Upper lobe of right lung (tissue), 1 donor: ENCODE measurements around the gene RHOG. TPM values are rescaled to one million over a fixed set of nuclear protein-coding genes. Genes with fewer than 3 reads are reported as not detected.

Source experiments
- ATAC-seq: fragments of 200-7000 bp; cut with Tn5 transposase; one replicate; pipeline ENCODE4 v1.9.1; 2020; ENCODE audit warnings: mild to moderate bottlenecking, moderate library complexity
- DNase-seq: peaks from one replicate; pipeline ENCODE4 v3.0.0-alpha.2; 2020
- H3K27ac ChIP-seq: fragments of 200-600 bp; one replicate; pipeline ENCODE4 v1.8.0; 2022
- H3K27me3 ChIP-seq: fragments of 200-600 bp; one replicate; pipeline ENCODE4 v1.8.0; 2022; ENCODE audit warnings: mild to moderate bottlenecking
- H3K36me3 ChIP-seq: fragments of 200-600 bp; one replicate; pipeline ENCODE4 v1.8.0; 2022
- H3K4me1 ChIP-seq: fragments of 200-600 bp; one replicate; pipeline ENCODE4 v1.8.0; 2022
- H3K4me3 ChIP-seq: fragments of 200-600 bp; one replicate; pipeline ENCODE4 v1.8.0; 2022; ENCODE audit warnings: mild to moderate bottlenecking
- H3K9me3 ChIP-seq: fragments of 200-600 bp; one replicate; pipeline ENCODE4 v1.8.0; 2022
- intact Hi-C: fragments of 100-400 bp; cut with DNase I; formaldehyde crosslinking; loops from one replicate; pipeline ENCODE4 v1.11.0; 2022
- total RNA-seq: library from RNA; stranded (reverse); fragmentation: NEBNext Ultra II Directional; extraction: Animal tissue kit (Norgen Biotek cat#: 25700); gene quantifications from one replicate; pipeline ENCODE4 v1.2.1, GENCODE V29; 2021
- TF ChIP-seq, protein P1 (sequence below): fragments of 200-600 bp; IDR thresholded peaks from one replicate; pipeline ENCODE4 v1.8.0; 2022; ENCODE audit warnings: antibody characterized with exemption
- donor health status: DM: no; HTN: yes; CAD: no; lungs with severe emphysema.

Gene RHOG
- total RNA-seq, 1 donor from 2014 or later = 65.6 TPM

DNA sequence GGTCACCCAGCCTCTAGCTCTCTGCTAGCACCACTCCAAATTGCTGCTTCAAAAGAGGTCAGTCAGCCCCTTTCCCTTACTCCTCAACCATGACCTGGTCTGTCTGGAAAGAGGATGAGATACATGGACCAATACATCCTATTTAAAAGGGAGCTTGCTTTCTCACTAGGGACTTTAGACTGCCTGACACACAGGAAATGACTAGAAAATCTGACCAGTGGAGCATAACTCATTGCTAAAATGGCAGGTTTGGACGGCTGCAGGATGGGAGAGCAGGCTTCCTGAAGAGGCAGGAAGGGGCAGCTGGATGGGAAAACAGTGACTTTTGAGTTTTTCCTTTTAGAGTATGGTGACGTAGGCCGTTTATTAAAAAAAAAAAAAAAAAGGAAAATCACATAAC lies 40.0 kb upstream of the RHOG start:
- TF ChIP-seq, protein P1, sequence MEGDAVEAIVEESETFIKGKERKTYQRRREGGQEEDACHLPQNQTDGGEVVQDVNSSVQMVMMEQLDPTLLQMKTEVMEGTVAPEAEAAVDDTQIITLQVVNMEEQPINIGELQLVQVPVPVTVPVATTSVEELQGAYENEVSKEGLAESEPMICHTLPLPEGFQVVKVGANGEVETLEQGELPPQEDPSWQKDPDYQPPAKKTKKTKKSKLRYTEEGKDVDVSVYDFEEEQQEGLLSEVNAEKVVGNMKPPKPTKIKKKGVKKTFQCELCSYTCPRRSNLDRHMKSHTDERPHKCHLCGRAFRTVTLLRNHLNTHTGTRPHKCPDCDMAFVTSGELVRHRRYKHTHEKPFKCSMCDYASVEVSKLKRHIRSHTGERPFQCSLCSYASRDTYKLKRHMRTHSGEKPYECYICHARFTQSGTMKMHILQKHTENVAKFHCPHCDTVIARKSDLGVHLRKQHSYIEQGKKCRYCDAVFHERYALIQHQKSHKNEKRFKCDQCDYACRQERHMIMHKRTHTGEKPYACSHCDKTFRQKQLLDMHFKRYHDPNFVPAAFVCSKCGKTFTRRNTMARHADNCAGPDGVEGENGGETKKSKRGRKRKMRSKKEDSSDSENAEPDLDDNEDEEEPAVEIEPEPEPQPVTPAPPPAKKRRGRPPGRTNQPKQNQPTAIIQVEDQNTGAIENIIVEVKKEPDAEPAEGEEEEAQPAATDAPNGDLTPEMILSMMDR = no peak
- H3K9me3 ChIP-seq = no peaks in the 10 kb centered on the region
- no peak for ATAC-seq
- no peaks in the 10 kb centered on the region for H3K27me3 ChIP-seq
- H3K4me3 ChIP-seq = no peak overlapping the region
- intact Hi-C loops = no loop called here
- peaks cover 31% of the 10 kb centered on the region for H3K4me1 ChIP-seq
- H3K27ac ChIP-seq = peak overlapping the region; percentile 5
- no peaks in the 10 kb centered on the region for H3K36me3 ChIP-seq
- DNase-seq = no peak

DNA sequence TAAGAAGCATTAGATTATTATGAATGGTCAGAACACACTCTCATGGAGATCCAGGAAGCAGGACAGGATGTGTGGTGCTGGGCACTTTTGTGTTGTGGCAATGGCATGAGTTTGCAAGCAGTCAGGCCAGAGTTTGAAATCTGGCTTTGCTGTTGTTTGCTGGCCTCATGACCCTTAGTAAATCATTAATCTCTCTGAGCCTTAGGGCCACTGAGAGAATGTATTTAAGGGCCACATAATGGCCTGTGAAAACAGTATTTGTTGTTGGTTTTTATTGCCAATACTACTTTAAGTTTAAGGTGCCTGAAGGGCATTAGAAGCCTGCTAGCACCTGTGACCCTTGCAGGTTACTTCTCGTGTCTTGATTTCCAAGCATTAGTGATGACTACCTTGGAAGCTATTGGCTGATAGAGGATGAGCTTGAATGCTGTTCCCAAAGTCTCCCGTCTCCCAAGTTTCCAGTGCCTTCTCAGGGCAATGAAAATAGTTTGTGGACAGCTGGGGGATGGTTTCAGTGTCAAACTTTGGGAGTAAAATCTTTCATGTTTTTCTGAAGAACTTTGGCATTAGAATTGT lies 39.3 kb upstream of the RHOG start:
- TF ChIP-seq, protein P1 = no peak
- Histone ChIP-seq H3K4me1 (peaks cover 31% of the 10 kb centered on the region), H3K4me3 (no peak overlapping the region), H3K9me3 (no peaks in the 10 kb centered on the region), H3K27ac (peak overlapping the region; percentile 5), H3K27me3 (no peaks in the 10 kb centered on the region), H3K36me3 (no peaks in the 10 kb centered on the region)
- peak; percentile 72 for ATAC-seq
- intact Hi-C loops = no loop called here
- DNase-seq = no peak

DNA sequence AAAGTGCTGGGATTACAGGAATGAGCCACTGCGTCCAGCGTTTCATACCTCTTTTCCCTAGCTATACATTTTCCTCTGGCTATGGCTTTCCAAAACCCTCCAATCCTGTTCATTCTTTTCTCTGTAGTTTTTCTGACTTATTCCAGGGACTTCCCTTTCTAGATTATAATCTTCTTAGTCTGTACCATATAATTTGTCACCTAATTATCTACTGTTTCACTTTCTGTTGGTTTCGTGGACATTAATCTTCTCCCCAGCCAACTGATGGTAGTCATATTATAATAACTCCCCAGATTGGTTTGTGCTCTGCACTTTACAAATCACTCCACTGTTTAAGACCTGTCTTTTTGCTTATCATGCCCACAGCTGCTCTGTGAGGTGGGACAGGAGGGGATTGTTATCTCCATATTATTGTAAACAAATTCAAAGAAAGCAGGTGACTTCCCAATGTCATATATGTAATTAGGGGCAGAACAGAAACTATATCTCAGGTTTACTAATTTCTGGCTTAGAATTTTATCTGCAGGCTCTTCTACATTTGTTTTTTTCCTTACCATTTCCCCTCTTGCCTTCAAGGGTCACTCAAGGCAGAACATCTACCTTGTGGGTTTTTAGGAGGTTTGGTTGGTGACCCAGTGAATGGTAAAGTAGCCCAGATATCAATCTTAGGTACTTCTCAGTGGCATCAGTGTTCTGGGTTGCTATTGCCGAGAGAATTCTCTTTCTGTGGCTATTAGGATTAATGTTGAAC lies 38.6 kb upstream of the RHOG start:
- TF ChIP-seq, protein P1 = no peak
- H3K27me3 ChIP-seq = no peaks in the 10 kb centered on the region
- no peaks in the 10 kb centered on the region for H3K9me3 ChIP-seq
- intact Hi-C loops = no loop called here
- H3K36me3 ChIP-seq = no peaks in the 10 kb centered on the region
- DNase-seq (no peak), ATAC-seq (no peak)
- H3K27ac ChIP-seq = peak overlapping the region; percentile 5
- peaks cover 31% of the 10 kb centered on the region for H3K4me1 ChIP-seq
- no peak overlapping the region for H3K4me3 ChIP-seq

DNA sequence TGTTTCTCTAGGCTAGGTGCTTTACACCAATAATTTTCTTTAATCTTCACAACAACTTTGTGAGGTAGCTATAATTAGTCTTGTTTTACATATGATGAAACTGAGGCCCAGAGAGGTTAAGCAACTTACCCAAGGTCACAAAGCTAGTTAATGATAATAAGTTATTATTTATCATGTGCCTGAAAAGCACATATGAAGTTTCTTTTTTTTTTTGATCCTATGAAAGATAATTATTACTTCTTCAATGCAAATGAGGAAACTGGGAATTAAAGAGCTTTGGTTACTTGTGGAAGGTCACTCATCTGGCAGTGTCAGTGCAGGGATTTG lies 37.5 kb upstream of the RHOG start:
- H3K4me1 ChIP-seq = peaks cover 31% of the 10 kb centered on the region
- DNase-seq = no peak
- H3K4me3 ChIP-seq = no peak overlapping the region
- ATAC-seq = no peak
- no peak overlapping the region for H3K27ac ChIP-seq
- TF ChIP-seq, protein P1 = no peak
- H3K36me3 ChIP-seq = no peaks in the 10 kb centered on the region
- H3K27me3 ChIP-seq = no peaks in the 10 kb centered on the region
- intact Hi-C loops = no loop called here
- no peaks in the 10 kb centered on the region for H3K9me3 ChIP-seq

DNA sequence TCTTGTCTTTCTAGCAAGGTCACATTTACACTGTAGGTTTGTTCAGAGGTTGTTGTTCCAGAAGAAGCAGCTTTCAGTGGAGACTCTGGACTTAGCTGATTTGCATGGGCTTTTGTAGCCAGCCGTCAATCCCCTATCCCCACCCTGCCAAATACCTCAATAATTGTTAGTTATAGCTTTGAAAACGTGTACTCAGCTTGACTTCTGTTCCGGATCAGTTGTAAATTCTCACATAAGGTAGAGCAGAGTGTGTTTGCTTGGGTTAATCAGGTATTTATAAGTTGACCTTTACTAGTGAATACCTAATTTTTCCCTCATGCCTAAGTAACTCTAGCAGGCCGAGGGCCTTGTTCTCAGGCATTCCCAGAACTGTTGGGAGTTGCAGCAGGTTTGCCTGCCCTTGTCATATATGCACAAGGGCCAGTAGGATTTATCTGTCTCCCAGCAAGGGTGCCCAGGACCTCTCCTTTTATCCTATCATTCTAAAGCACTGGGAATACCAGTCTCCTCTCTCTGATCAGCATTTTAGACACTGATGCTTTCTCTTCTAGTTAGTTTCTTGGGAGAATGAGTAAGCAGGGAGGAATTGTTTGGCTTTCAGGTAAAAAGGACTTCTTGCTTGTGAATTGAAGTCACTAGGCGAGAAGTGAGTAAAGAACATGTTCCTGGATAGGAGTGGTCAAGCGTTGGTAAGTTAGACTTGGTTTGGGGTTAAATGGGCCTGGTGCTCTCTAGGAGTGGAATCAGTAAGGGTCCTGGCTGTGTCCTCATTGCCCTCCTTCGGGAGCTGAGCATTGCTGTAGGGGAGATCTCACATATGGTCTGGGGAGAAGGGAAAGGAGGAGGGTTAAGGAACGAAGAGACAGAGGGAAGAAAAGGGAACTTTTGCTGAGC lies 36.9 kb upstream of the RHOG start:
- ATAC-seq (peak; percentile 14), DNase-seq (no peak)
- Histone ChIP-seq H3K4me3 (no peak overlapping the region), H3K36me3 (no peaks in the 10 kb centered on the region), H3K4me1 (peaks cover 31% of the 10 kb centered on the region), H3K27ac (no peak overlapping the region), H3K27me3 (no peaks in the 10 kb centered on the region), H3K9me3 (no peaks in the 10 kb centered on the region)
- TF ChIP-seq, protein P1 = no peak
- intact Hi-C loops = no loop called here
